SU-DHL-6 (cell line): ENCODE measurements around the gene NTRK3.

ENCODE experiments used
- H2AFZ ChIP-seq: fragments of 200-600 bp; sonication (generic); 2 replicates; pipeline ENCODE4 v1.6.1; 2014; ENCODE audit warnings: low read depth, mild to moderate bottlenecking, moderate library complexity, mixed read lengths, antibody characterized with exemption, low read length; ENCODE audit not compliant: severe bottlenecking
- H3F3A ChIP-seq: fragments of 200-600 bp; shearing (Covaris generic); 2 replicates; pipeline ENCODE4 v1.6.0; 2016; ENCODE audit warnings: antibody characterized with exemption, mild to moderate bottlenecking; ENCODE audit not compliant: insufficient read depth
- H3K27ac ChIP-seq: fragments of 200-600 bp; sonication (generic); 2 replicates; pipeline ENCODE4 v1.5.1; 2016; ENCODE audit warnings: low read depth, mild to moderate bottlenecking, low read length, moderate library complexity, mixed read lengths
- H3K27me3 ChIP-seq: fragments of 200-600 bp; sonication (generic), shearing (Covaris generic); 2 replicates; pipeline ENCODE4 v1.6.0; 2014; ENCODE audit warnings: mild to moderate bottlenecking, low read length
- H3K36me3 ChIP-seq: fragments of 200-600 bp; sonication (generic); 2 replicates; pipeline ENCODE4 v1.6.1; 2014; ENCODE audit warnings: mild to moderate bottlenecking, low read length, mixed read lengths
- H3K4me2 ChIP-seq: fragments of 300-600, 200-600 bp; shearing (Covaris generic), sonication (generic); 2 replicates; pipeline ENCODE4 v1.6.0; 2014; ENCODE audit warnings: low read length, low read depth, mild to moderate bottlenecking; ENCODE audit not compliant: poor library complexity, severe bottlenecking
- H3K4me3 ChIP-seq: fragments of 200-600 bp; sonication (generic); 2 replicates; pipeline ENCODE4 v1.5.1; 2014; ENCODE audit warnings: antibody characterized with exemption, low read length, mild to moderate bottlenecking, mixed read lengths; ENCODE audit not compliant: insufficient read depth, poor library complexity, severe bottlenecking
- H3K79me2 ChIP-seq: fragments of 200-600 bp; sonication (generic); 2 replicates; pipeline ENCODE4 v1.6.1; 2014; ENCODE audit warnings: mild to moderate bottlenecking, low read length, moderate library complexity; ENCODE audit not compliant: insufficient read depth
- H3K9ac ChIP-seq: fragments of 200-600 bp; sonication (generic); 2 replicates; pipeline ENCODE4 v1.7.0; 2014; ENCODE audit warnings: mild to moderate bottlenecking, low read length
- H3K9me2 ChIP-seq: fragments of 200-600 bp; sonication (generic); replicated peaks from 2 replicates; pipeline ENCODE4 v1.6.1; 2014; ENCODE audit warnings: low read length; ENCODE audit not compliant: insufficient read depth
- H3K9me3 ChIP-seq: fragments of 200-600 bp; sonication (generic); 2 replicates; pipeline ENCODE4 v1.6.1; 2014; ENCODE audit warnings: low read length, mixed read lengths; ENCODE audit not compliant: insufficient read depth
- H4K20me1 ChIP-seq: fragments of 200-600 bp; sonication (generic); 2 replicates; pipeline ENCODE4 v1.6.1; 2014; ENCODE audit warnings: low read depth, mild to moderate bottlenecking, antibody characterized with exemption, low read length, moderate library complexity, mixed read lengths
- EZH2phosphoT487 ChIP-seq: fragments of 200-600 bp; sonication (generic), shearing (Covaris generic); conservative IDR thresholded peaks from 2 replicates; pipeline ENCODE4 v1.6.1; 2018; ENCODE audit warnings: mild to moderate bottlenecking, antibody characterized with exemption, low read length, moderate library complexity, mixed read lengths
- TF ChIP-seq, protein P1 (sequence below): fragments of 200-600 bp; sonication (generic); IDR thresholded peaks from one replicate; pipeline ENCODE4 v1.5.1; 2017; ENCODE audit warnings: antibody characterized with exemption, mild to moderate bottlenecking, low read length, moderate library complexity; ENCODE audit not compliant: insufficient read depth, poor library complexity, severe bottlenecking

NTRK3 gene

DNA sequence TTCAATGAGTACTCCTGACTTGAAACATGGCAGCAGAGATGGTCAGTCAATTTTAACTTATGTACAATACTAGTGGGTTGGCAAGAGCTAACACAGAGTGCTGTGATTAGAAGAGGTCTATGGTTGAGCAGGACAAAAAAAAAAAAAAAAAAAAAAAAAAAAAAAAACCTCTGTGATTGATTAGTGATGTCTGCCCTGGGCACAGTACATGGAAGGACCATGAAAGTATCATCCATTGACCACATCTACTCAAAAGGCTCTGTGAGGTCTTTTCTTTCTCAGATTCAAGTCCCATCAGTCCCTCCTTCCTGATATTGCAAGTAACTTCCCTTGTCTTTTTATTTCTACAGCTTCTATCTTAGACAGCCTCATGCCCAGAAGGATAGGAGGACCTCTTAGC lies 59.6 kb downstream of the NTRK3 start:
- Histone ChIP-seq H3K27me3 (no peaks in the 10 kb centered on the region), H2AFZ (no peak overlapping the region), H4K20me1 (no peaks in the 10 kb centered on the region), H3K9me2 (no peaks in the 10 kb centered on the region), H3K79me2 (no peaks in the 10 kb centered on the region), H3K9ac (no peak overlapping the region), H3K9me3 (no peaks in the 10 kb centered on the region), H3K4me3 (no peak overlapping the region), H3K4me2 (no peak overlapping the region), H3K27ac (no peak overlapping the region), H3K36me3 (no peaks in the 10 kb centered on the region), H3F3A (no peaks in the 10 kb centered on the region)
- TF ChIP-seq, protein P1, sequence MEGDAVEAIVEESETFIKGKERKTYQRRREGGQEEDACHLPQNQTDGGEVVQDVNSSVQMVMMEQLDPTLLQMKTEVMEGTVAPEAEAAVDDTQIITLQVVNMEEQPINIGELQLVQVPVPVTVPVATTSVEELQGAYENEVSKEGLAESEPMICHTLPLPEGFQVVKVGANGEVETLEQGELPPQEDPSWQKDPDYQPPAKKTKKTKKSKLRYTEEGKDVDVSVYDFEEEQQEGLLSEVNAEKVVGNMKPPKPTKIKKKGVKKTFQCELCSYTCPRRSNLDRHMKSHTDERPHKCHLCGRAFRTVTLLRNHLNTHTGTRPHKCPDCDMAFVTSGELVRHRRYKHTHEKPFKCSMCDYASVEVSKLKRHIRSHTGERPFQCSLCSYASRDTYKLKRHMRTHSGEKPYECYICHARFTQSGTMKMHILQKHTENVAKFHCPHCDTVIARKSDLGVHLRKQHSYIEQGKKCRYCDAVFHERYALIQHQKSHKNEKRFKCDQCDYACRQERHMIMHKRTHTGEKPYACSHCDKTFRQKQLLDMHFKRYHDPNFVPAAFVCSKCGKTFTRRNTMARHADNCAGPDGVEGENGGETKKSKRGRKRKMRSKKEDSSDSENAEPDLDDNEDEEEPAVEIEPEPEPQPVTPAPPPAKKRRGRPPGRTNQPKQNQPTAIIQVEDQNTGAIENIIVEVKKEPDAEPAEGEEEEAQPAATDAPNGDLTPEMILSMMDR: no peak
- no peak for TF ChIP-seq EZH2phosphoT487

- no peak overlapping the region for H2AFZ ChIP-seq
- no peak overlapping the region for H3K9ac ChIP-seq
- H3K27ac ChIP-seq: no peak overlapping the region
- no peaks in the 10 kb centered on the region for H3K79me2 ChIP-seq
- no peaks in the 10 kb centered on the region for H3K27me3 ChIP-seq
- H3F3A ChIP-seq: no peaks in the 10 kb centered on the region
- H3K36me3 ChIP-seq: no peaks in the 10 kb centered on the region
- H3K4me2 ChIP-seq: no peak overlapping the region
- no peak for TF ChIP-seq EZH2phosphoT487
- TF ChIP-seq, protein P1: no peak
- H3K9me3 ChIP-seq: no peaks in the 10 kb centered on the region
- no peaks in the 10 kb centered on the region for H3K9me2 ChIP-seq
- no peak overlapping the region for H3K4me3 ChIP-seq
- H4K20me1 ChIP-seq: no peaks in the 10 kb centered on the region
These were observed 62.4 kb downstream of the NTRK3 start for GRCh38 chr15:88194162-88194561.

DNA sequence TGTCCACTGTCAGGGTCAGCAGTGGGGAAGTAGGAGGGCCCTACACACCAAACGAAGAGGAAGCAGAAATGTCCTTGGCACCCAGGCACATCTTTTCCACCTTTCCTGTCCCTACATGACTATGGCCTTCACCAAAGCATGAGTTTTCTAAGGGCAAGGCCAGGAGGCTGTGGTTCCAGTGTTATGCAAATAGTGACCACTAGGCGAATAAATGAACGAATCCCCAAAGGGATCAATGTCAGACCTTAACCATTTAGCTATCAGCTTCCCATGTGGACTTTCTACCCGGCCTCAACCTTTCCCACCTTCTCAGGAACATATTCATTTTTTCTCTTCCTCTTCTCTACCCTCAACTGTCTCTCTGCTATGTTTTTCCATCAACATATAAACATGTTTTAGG lies 63.1 kb downstream of the NTRK3 start:
- no peaks in the 10 kb centered on the region for H3K9me2 ChIP-seq
- H3F3A ChIP-seq: no peaks in the 10 kb centered on the region
- no peak overlapping the region for H2AFZ ChIP-seq
- no peaks in the 10 kb centered on the region for H3K79me2 ChIP-seq
- H3K9ac ChIP-seq: no peak overlapping the region
- H3K9me3 ChIP-seq: no peaks in the 10 kb centered on the region
- TF ChIP-seq, protein P1: no peak
- TF ChIP-seq EZH2phosphoT487: no peak
- no peaks in the 10 kb centered on the region for H3K27me3 ChIP-seq
- H3K4me3 ChIP-seq: no peak overlapping the region
- no peaks in the 10 kb centered on the region for H3K36me3 ChIP-seq
- no peak overlapping the region for H3K4me2 ChIP-seq
- no peak overlapping the region for H3K27ac ChIP-seq
- no peaks in the 10 kb centered on the region for H4K20me1 ChIP-seq

- Histone ChIP-seq H4K20me1 (no peaks in the 10 kb centered on the region), H2AFZ (no peak overlapping the region), H3K4me2 (no peak overlapping the region), H3K9ac (no peak overlapping the region), H3K4me3 (no peak overlapping the region), H3K36me3 (no peaks in the 10 kb centered on the region), H3K27me3 (no peaks in the 10 kb centered on the region), H3F3A (no peaks in the 10 kb centered on the region), H3K27ac (no peak overlapping the region), H3K9me3 (no peaks in the 10 kb centered on the region), H3K79me2 (no peaks in the 10 kb centered on the region), H3K9me2 (no peaks in the 10 kb centered on the region)
- no peak for TF ChIP-seq EZH2phosphoT487
- TF ChIP-seq, protein P1: no peak
These were observed 64.8 kb downstream of the NTRK3 start for GRCh38 chr15:88191812-88192165.
